Psoas muscle (tissue), 8 donors: Measurements from ENCODE around the gene CNR1. TPM values are rescaled to one million over a fixed set of nuclear protein-coding genes. Genes with fewer than 3 reads are reported as not detected.

Source experiments
- ATAC-seq, 4 donors: fragments of 200-7000 bp; cut with Tn5 transposase; one replicate each; pipeline ENCODE4 v1.9.1; 2020; ENCODE audit warnings: moderate library complexity in 3 of 4, mild to moderate bottlenecking in 2 of 4
- DNase-seq, 2 donors: peaks; one replicate each; pipeline ENCODE4 v3.0.0-alpha.2; 2020
- H3K27ac ChIP-seq: fragments of 200-600 bp; one replicate; pipeline ENCODE4 v1.8.0; 2022
- H3K27me3 ChIP-seq, 3 donors: fragments of 200-600 bp in 1 of 3; one replicate each; pipeline versions ENCODE4 v1.6.1 to v1.8.0; 2013 to 2022; ENCODE audit warnings: low read length in 2 of 3, mild to moderate bottlenecking in 2 of 3, moderate library complexity in 1 of 3; ENCODE audit not compliant: insufficient read depth in 3 of 3
- H3K36me3 ChIP-seq, 2 donors: fragments of 200-600 bp in 1 of 2; one replicate each; pipeline versions ENCODE4 v1.6.1 to v1.8.0; 2013 to 2022; ENCODE audit warnings: low read depth in 1 of 2, mild to moderate bottlenecking in 1 of 2, moderate library complexity in 1 of 2; ENCODE audit not compliant: insufficient read depth in 1 of 2
- H3K4me1 ChIP-seq: fragments of 200-600 bp; one replicate; pipeline ENCODE4 v1.8.0; 2022
- H3K4me3 ChIP-seq: fragments of 200-600 bp; one replicate; pipeline ENCODE4 v1.8.0; 2022; ENCODE audit warnings: mild to moderate bottlenecking
- H3K9me3 ChIP-seq: fragments of 200-600 bp; one replicate; pipeline ENCODE4 v1.8.0; 2022
- WGBS, 3 donors: extraction: QIAGEN DNeasy Blood & Tissue Kit; methylation state at CpG; one replicate each; pipeline versions ENCODE4 v1.1.6 to v1.1.7; 2013; 5-methylcytosine and 5-hydroxymethylcytosine counted together
- intact Hi-C, 2 donors: fragments of 100-400 bp; cut with DNase I; formaldehyde crosslinking; loops; one replicate each; pipeline versions ENCODE4 v1.11.0 to v1.14.2; 2022
- polyA plus RNA-seq, 3 donors: library from polyadenylated mRNA; stranded (reverse); fragments of 200-250 nt; gene quantifications; one replicate each; pipeline ENCODE4 v1.2.3, GENCODE V29; 2013
- total RNA-seq, 4 donors: library from RNA; stranded (reverse); fragmentation: NEBNext Ultra II Directional in 2 of 4; extraction: Animal tissue kit (Norgen Biotek cat#: 25700) in 2 of 4; gene quantifications; one replicate each; pipeline versions ENCODE4 v1.2.1 to v1.2.4, GENCODE V29; 2021 to 2023
- TF ChIP-seq, protein P1 (sequence below): fragments of 200-600 bp; IDR thresholded peaks from one replicate; pipeline ENCODE4 v1.8.0; 2022; ENCODE audit warnings: antibody characterized with exemption
- donor health status: healthy with polysubstance abuse.
- donor health status: DM: no; HTN: no; CAD: no; lungs with moderate emphysema.
- donor health status: Bipolar disorder and iron deficiency.
- donor health status: healthy.
- donor health status: DM: yes; HTN: yes; CAD: no.
- donor health status: DM: no; HTN: no; CAD: no.
- donor health status: DM: no; HTN: no; CAD: no.
- donor health status: DM: yes; HTN: yes; CAD: no.

Gene CNR1
- total and polyA plus RNA-seq, 7 donors, result 0.15 to 2.5 (median 1.3) TPM

DNA sequence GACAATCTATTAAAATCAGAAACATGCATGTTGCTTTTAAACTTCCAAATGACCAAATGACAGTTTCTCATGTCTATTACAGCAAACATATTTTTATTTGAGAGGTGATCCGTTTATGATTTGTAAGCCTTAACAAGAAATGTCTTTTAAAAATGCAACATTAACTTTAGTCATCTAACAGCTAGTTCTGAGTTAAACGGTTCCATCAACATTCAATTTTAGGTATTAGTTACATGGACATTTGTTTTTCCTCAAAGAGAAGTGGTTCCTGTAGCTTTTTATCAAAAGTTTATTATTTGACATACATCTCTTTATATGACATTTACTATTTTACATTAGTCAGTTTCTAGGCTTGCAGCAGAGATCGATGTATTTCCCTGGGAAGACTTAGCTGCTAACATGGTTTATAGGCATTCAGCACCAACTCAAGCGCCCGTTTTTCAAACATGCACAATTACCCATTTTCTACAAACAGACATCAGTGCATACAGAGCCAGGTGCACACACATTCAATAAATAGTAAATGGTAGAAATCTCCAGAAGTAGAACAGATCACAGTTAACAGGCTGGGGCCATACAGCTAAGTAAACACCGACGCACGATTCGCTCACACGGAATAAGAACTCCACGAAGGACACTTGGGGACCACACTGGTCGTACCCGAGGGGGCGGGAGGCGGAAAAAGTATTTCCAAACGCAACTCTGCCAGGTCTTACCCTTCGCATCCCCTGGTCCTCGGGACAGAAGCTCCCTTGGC is 882 bp downstream of the CNR1 start:
- no peaks in the 10 kb centered on the region for H3K9me3 ChIP-seq
- DNase-seq (no peak), ATAC-seq (no peak)
- peaks cover 2 to 79% (median 20%) of the 10 kb centered on the region in 3 donors for H3K27me3 ChIP-seq
- TF ChIP-seq, protein P1, sequence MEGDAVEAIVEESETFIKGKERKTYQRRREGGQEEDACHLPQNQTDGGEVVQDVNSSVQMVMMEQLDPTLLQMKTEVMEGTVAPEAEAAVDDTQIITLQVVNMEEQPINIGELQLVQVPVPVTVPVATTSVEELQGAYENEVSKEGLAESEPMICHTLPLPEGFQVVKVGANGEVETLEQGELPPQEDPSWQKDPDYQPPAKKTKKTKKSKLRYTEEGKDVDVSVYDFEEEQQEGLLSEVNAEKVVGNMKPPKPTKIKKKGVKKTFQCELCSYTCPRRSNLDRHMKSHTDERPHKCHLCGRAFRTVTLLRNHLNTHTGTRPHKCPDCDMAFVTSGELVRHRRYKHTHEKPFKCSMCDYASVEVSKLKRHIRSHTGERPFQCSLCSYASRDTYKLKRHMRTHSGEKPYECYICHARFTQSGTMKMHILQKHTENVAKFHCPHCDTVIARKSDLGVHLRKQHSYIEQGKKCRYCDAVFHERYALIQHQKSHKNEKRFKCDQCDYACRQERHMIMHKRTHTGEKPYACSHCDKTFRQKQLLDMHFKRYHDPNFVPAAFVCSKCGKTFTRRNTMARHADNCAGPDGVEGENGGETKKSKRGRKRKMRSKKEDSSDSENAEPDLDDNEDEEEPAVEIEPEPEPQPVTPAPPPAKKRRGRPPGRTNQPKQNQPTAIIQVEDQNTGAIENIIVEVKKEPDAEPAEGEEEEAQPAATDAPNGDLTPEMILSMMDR, result no peak
- peaks cover 7% of the 10 kb centered on the region for H3K4me1 ChIP-seq
- peak overlapping the region; percentile 68 for H3K4me3 ChIP-seq
- no peaks in the 10 kb centered on the region for H3K36me3 ChIP-seq
- WGBS, 3 donors, result 4 to 5% (median 4%) methylated on average over 18 of the region's 18 CpGs
- intact Hi-C loops, result loop anchor here in 1 of 2 donors (10.0 kb wide), 1 partner anchor 230 kb away; no protein-coding TSS in a partner anchor
- H3K27ac ChIP-seq, result no peak overlapping the region

DNA sequence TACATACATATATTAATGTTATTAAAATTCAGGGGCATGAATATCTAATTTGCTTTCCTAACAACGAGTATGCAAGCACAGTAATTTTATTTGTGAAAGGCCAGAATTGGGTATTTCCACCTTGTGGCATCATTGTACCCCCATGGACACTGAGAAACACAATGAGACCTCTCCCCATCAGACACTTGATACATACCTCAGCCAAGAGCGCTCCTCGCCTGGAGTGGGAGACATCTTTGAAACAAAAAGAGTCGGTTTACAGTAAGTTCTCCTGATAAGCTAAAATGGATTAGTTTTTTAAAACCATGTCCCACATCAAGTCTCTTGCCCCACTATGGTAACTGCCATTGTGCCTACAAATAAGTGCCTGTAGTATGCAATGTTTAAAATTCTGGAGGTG is 2.1 kb downstream of the CNR1 start:
- Histone ChIP-seq H3K36me3 (no peaks in the 10 kb centered on the region), H3K27me3 (peaks cover 2 to 70% (median 20%) of the 10 kb centered on the region in 3 donors), H3K9me3 (no peaks in the 10 kb centered on the region), H3K27ac (no peak overlapping the region), H3K4me1 (peaks cover 7% of the 10 kb centered on the region), H3K4me3 (no peak overlapping the region)
- DNase-seq (no peak), ATAC-seq (no peak)
- 74 to 80% (median 79%) methylated on average over 4 of the region's 4 CpGs for WGBS, 3 donors
- intact Hi-C loops, result loop anchor here in 1 of 2 donors (10.0 kb wide), 1 partner anchor 229 kb away; no protein-coding TSS in a partner anchor
- TF ChIP-seq, protein P1, result no peak

DNA sequence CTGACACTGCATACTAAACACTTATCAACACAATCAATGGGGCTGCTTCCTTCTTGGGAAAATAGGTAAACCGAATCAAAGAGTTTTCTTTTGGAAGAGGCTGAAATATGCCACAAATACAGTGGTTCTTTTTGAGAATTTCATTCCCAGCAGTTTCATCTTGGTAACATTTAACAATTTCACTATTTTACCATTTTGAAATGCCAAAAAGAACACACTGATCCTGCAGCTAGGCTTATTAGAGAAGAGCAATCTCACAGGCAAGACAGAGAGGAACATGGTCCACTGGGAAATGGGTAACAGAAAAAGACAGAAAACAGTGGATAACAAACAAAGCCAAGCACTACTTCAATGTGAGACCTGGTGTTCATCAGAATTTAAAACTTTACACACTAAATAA is 2.5 kb downstream of the CNR1 start:
- WGBS, 3 donors, result 66 to 90% (median 83%) methylated on average over 1 of the region's 1 CpG
- Histone ChIP-seq H3K4me1 (peaks cover 7% of the 10 kb centered on the region), H3K4me3 (no peak overlapping the region), H3K9me3 (no peaks in the 10 kb centered on the region), H3K27me3 (peaks cover 2 to 66% (median 20%) of the 10 kb centered on the region in 3 donors), H3K27ac (no peak overlapping the region), H3K36me3 (no peaks in the 10 kb centered on the region)
- ATAC-seq (no peak), DNase-seq (no peak)
- intact Hi-C loops, result loop anchor here in 1 of 2 donors (10.0 kb wide), 1 partner anchor 229 kb away; no protein-coding TSS in a partner anchor
- TF ChIP-seq, protein P1, result no peak

DNA sequence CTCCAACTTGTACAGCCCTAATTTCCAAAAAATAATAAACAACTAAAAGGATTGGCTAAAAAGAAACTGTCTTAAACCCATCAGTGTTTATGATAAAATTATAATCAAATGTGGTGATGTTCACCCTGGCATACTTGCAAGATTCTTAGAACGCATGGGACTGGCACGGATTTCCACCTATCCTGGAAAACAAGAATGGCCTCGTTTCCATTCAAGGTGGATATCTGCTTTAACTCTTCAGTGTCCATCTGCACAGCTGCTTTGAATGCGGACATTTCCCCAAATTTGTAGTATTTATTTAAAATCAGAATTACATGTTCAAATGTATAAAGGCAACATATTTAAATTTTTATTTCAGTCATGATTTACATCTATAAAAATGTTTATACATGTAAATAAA is 4.2 kb downstream of the CNR1 start:
- H3K4me1 ChIP-seq, result peaks cover 7% of the 10 kb centered on the region
- H3K36me3 ChIP-seq, result no peaks in the 10 kb centered on the region
- TF ChIP-seq, protein P1, result no peak
- intact Hi-C loops, result loop anchor here in 1 of 2 donors (10.0 kb wide), 1 partner anchor 227 kb away; no protein-coding TSS in a partner anchor
- peaks cover 2 to 49% (median 13%) of the 10 kb centered on the region in 3 donors for H3K27me3 ChIP-seq
- H3K9me3 ChIP-seq, result no peaks in the 10 kb centered on the region
- DNase-seq, result no peak
- no peak for ATAC-seq
- no peak overlapping the region for H3K4me3 ChIP-seq
- 50 to 62% (median 61%) methylated on average over 4 of the region's 4 CpGs for WGBS, 3 donors
- H3K27ac ChIP-seq, result no peak overlapping the region
